Lower leg skin (tissue), 4 donors: ENCODE results near the gene TSTD2. TPM values are rescaled to one million over a fixed set of nuclear protein-coding genes. Genes with fewer than 3 reads are reported as not detected.
"Not testable (repeated sequence)": the region's sequence is repeated elsewhere in the genome, so short reads cannot be mapped to it uniquely, and the experiment has no call there.

Experiments used
- DNase-seq, 2 donors: peaks; one replicate each; pipeline ENCODE4 v3.0.0-alpha.2; 2019; ENCODE audit warnings: low spot score in 2 of 2
- H3K4me3 ChIP-seq: fragments of 200-600 bp; sonication (generic); 2 replicates; pipeline ENCODE4 v1.5.1; 2017; ENCODE audit warnings: mild to moderate bottlenecking, low read depth; ENCODE audit not compliant: poor library complexity, severe bottlenecking
- CTCF ChIP-seq, 3 donors: fragments of 450-650 bp; IDR thresholded peaks; one replicate each; pipeline ENCODE4 v1.5.1; 2016; ENCODE audit warnings: antibody characterized with exemption in 3 of 3, mild to moderate bottlenecking in 3 of 3, moderate library complexity in 2 of 3
- POLR2A ChIP-seq, 2 donors: fragments of 450-650 bp; IDR thresholded peaks; one replicate each; pipeline ENCODE4 v1.6.1; 2016 to 2017; ENCODE audit warnings: antibody characterized with exemption in 2 of 2, mild to moderate bottlenecking in 1 of 2, moderate library complexity in 1 of 2
- WGBS, 2 donors: methylation state at CpG; one replicate each; pipeline ENCODE4 v1.1.5; 2018; 5-methylcytosine and 5-hydroxymethylcytosine counted together
- intact Hi-C: fragments of 100-400 bp; cut with DNase I; formaldehyde crosslinking; loops from one replicate; pipeline ENCODE4 v1.15.0; 2023; ENCODE audit warnings: low total_unique reads
- total RNA-seq, 4 donors: library from RNA; depleted of rRNA; stranded (reverse); fragments of >200 nt; gene quantifications; one replicate each; pipeline ENCODE4 v1.1.0, GENCODE V29; 2016

Gene TSTD2
- total RNA-seq, 4 donors from 2014 or later, result 10.1 to 15.4 (median 13.2) TPM

GRCh38 chr9:97630591-97630990, 2.6 kb downstream of the TSTD2 start:
- no peak overlapping the region for H3K4me3 ChIP-seq
- intact Hi-C loops, result no loop called here
- DNase-seq, result no peak
- TF ChIP-seq CTCF (IDR thresholded peaks at IDR 0.05) (no peak), POLR2A (IDR thresholded peaks at IDR 0.05) (no peak)

- H3K4me3 ChIP-seq, result no peak overlapping the region
- TF ChIP-seq CTCF (IDR thresholded peaks at IDR 0.05), result no peak
- no peak for TF ChIP-seq POLR2A (IDR thresholded peaks at IDR 0.05)
- intact Hi-C loops, result no loop called here
- no peak for DNase-seq
These were observed 4.0 kb downstream of the TSTD2 start for GRCh38 chr9:97629156-97629555.

- no peak for DNase-seq
- intact Hi-C loops, result no loop called here
- TF ChIP-seq CTCF (IDR thresholded peaks at IDR 0.05) (no peak), POLR2A (IDR thresholded peaks at IDR 0.05) (no peak)
- WGBS, 2 donors, result 87 to 94% methylated on average over 3 of the region's 3 CpGs
- no peak overlapping the region for H3K4me3 ChIP-seq
These were observed 4.5 kb downstream of the TSTD2 start for GRCh38 chr9:97628668-97629067.

- TF ChIP-seq CTCF (IDR thresholded peaks at IDR 0.05) (no peak), POLR2A (IDR thresholded peaks at IDR 0.05) (no peak)
- no peak for DNase-seq
- intact Hi-C loops, result no loop called here
- 71 to 77% methylated on average over 5 of the region's 5 CpGs for WGBS, 2 donors
- no peak overlapping the region for H3K4me3 ChIP-seq
These were observed 5.5 kb downstream of the TSTD2 start for GRCh38 chr9:97627624-97628023.

GRCh38 chr9:97625620-97626019, 7.5 kb downstream of the TSTD2 start:
- no peak for DNase-seq
- no peak overlapping the region for H3K4me3 ChIP-seq
- TF ChIP-seq POLR2A (IDR thresholded peaks at IDR 0.05) (no peak), CTCF (IDR thresholded peaks at IDR 0.05) (no peak)
- intact Hi-C loops, result no loop called here
- WGBS, 2 donors, result 59 to 60% methylated on average over 3 of the region's 3 CpGs

GRCh38 chr9:97623946-97624345, 9.2 kb downstream of the TSTD2 start:
- TF ChIP-seq CTCF (IDR thresholded peaks at IDR 0.05) (no peak), POLR2A (IDR thresholded peaks at IDR 0.05) (no peak)
- intact Hi-C loops, result no loop called here
- no peak overlapping the region for H3K4me3 ChIP-seq
- WGBS, 2 donors, result 87 to 95% methylated on average over 1 of the region's 1 CpG
- no peak for DNase-seq

- H3K4me3 ChIP-seq, DNase-seq, intact Hi-C loops: not testable (repeated sequence)
- WGBS, 2 donors, result 74 to 81% methylated on average over 5 of the region's 5 CpGs
These were observed 10.7 kb downstream of the TSTD2 start for GRCh38 chr9:97622483-97622882.

GRCh38 chr9:97620063-97620462, 13.1 kb downstream of the TSTD2 start:
- intact Hi-C loops, result not testable (repeated sequence)
- 93 to 95% methylated on average over 2 of the region's 2 CpGs for WGBS, 2 donors

More at GRCh38 chr9:97620063-97620462, 13.1 kb downstream of the TSTD2 start:
- DNase-seq, H3K4me3 ChIP-seq: not testable (repeated sequence)
